Measurements from ENCODE around the gene KIAA1671.

GRCh38 chr22:25066861-25067435, 114.4 kb downstream of the KIAA1671 start:
- TF ChIP-seq CTCF (IDR thresholded peaks at IDR 0.05; ENCODE audit: low read depth, low read length, missing input control), result no peak
- no peak for TF ChIP-seq GABPA (IDR thresholded peaks at IDR 0.05 in 1 of 2, conservative IDR thresholded peaks at IDR 0.05 in 1 of 2)
- no peak for TF ChIP-seq ZBTB33 (IDR thresholded peaks at IDR 0.05)
- TF ChIP-seq RAD21 (IDR thresholded peaks at IDR 0.05), result no peak
- no peak for TF ChIP-seq HNF4A (conservative IDR thresholded peaks at IDR 0.05)
- TF ChIP-seq YY1 (IDR thresholded peaks at IDR 0.05), result no peak
- no peak for TF ChIP-seq TAF1 (conservative IDR thresholded peaks at IDR 0.05)
- TF ChIP-seq REST (IDR thresholded peaks at IDR 0.05), result no peak
- TF ChIP-seq JUND (IDR thresholded peaks at IDR 0.05), result no peak
- no peak for TF ChIP-seq RXRA (IDR thresholded peaks at IDR 0.05)

Measured in liver (tissue), 3 donors.